Activated CD8-positive, alpha-beta memory T cell treated with anti-CD3 and anti-CD28 coated beads, Interleukin-2, amount 10 ng/mL, durations not matched to agents 7 days and 5 days (primary cell): ENCODE results near the gene OPCML. TPM values are rescaled to one million over a fixed set of nuclear protein-coding genes. Genes with fewer than 3 reads are reported as not detected.

Experiments used
- ATAC-seq: fragments of 150-1000 bp; cut with Tn5 transposase; one replicate; pipeline ENCODE4 v1.10.0; 2021; ENCODE audit warnings: moderate library complexity
- CTCF ChIA-PET: fragments of 350-600 bp; sonication (Branson Sonifier 250); formaldehyde crosslinking; loops from one replicate; lab custom pipeline; 2021; ENCODE audit warnings: antibody characterized with exemption; lab: Charles Lee
- DNase-seq: peaks from one replicate; pipeline ENCODE4 v3.0.0-alpha.2; 2020
- H3K27ac Mint-ChIP-seq: one replicate; pipeline ENCODE4 v1.8.0; 2021; ENCODE audit warnings: mild to moderate bottlenecking, mixed read lengths
- H3K27me3 Mint-ChIP-seq: one replicate; pipeline ENCODE4 v1.8.0; 2021; ENCODE audit warnings: mixed read lengths
- H3K36me3 Mint-ChIP-seq: one replicate; pipeline ENCODE4 v1.8.0; 2021; ENCODE audit warnings: mild to moderate bottlenecking, mixed read lengths
- H3K4me1 Mint-ChIP-seq: one replicate; pipeline ENCODE4 v1.8.0; 2021; ENCODE audit warnings: mixed read lengths
- H3K4me3 Mint-ChIP-seq: one replicate; pipeline ENCODE4 v1.8.0; 2021; ENCODE audit warnings: mild to moderate bottlenecking, moderate library complexity, mixed read lengths
- H3K9me3 Mint-ChIP-seq: one replicate; pipeline ENCODE4 v1.8.0; 2022; ENCODE audit warnings: low read depth, mixed read lengths
- total RNA-seq, 2 experiments: library from RNA; stranded (reverse); gene quantifications; one replicate each; pipeline ENCODE4 v1.2.3, GENCODE V29; 2021

OPCML gene
- total RNA-seq, 2 experiments from 2014 or later = not detected

DNA sequence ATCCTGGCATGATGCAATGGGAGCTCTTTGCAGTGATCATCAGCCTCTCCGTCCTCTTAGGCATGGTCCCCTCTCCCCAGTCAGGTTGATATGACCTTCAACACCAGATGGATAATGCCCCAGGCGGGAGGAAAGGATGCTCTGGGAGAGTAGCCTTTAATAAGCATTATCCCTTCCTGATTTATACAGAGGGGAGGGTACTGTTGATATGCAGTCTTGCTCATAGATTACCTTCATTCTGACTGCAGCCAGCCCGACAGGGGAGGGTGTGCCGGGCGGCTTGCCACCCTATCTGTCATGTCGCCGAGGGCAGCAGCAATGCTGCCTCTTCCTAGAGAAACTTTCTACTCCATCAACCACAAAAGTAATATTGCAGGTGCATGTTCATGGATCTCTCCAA is 497.4 kb downstream of the OPCML start:
- H3K27me3 Mint-ChIP-seq = no peaks in the 10 kb centered on the region
- no peak for DNase-seq
- no peak overlapping the region for H3K27ac Mint-ChIP-seq
- no peaks in the 10 kb centered on the region for H3K36me3 Mint-ChIP-seq
- no peaks in the 10 kb centered on the region for H3K9me3 Mint-ChIP-seq
- H3K4me1 Mint-ChIP-seq = no peaks in the 10 kb centered on the region
- CTCF ChIA-PET = no interaction called here
- no peak for ATAC-seq
- H3K4me3 Mint-ChIP-seq = no peak overlapping the region

DNA sequence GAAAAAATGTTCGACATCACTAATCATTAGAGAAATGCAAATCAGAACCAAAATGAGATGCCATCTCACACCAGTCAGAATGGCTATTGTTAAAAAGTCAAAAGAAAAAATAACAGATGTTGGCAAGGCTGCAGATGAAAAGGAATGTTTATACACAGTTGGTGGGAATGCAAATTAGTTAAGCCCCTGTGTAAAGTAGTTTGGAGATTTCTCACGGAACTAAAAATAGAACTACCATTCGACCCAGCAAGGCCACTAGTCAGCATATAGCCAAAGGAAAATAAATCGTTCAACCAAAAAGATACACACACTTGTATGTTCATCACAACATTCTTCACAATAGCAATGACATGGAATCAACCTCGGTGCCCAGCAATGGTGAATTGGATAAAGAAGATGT is 503.2 kb downstream of the OPCML start:
- Mint-ChIP-seq H3K27ac (no peak overlapping the region), H3K4me1 (no peaks in the 10 kb centered on the region), H3K36me3 (no peaks in the 10 kb centered on the region), H3K9me3 (no peaks in the 10 kb centered on the region), H3K4me3 (no peak overlapping the region), H3K27me3 (no peaks in the 10 kb centered on the region)
- CTCF ChIA-PET = no interaction called here
- no peak for ATAC-seq
- DNase-seq = no peak

DNA sequence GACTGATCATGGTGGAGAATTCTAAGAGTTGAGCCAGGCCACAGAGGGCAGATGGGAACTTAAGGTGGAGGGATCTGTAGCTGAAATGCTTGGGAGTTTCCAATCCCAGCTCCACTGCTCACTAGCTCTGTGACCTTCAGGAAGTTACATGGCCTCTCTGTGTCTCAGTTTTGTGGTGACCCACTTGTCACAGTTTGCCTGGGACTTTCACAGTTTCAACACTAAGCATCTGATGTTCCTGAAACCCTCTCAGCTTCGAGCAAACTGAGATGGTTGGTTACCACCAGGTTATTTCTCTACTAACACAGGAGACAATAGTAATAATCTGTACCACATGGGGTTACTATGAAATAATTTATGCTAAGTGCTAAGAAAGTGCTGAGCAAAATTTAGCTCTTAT is 505.3 kb downstream of the OPCML start:
- Mint-ChIP-seq H3K9me3 (no peaks in the 10 kb centered on the region), H3K4me3 (no peak overlapping the region), H3K36me3 (no peaks in the 10 kb centered on the region), H3K4me1 (no peaks in the 10 kb centered on the region), H3K27ac (no peak overlapping the region), H3K27me3 (no peaks in the 10 kb centered on the region)
- CTCF ChIA-PET = no interaction called here
- DNase-seq = no peak
- ATAC-seq = no peak

DNA sequence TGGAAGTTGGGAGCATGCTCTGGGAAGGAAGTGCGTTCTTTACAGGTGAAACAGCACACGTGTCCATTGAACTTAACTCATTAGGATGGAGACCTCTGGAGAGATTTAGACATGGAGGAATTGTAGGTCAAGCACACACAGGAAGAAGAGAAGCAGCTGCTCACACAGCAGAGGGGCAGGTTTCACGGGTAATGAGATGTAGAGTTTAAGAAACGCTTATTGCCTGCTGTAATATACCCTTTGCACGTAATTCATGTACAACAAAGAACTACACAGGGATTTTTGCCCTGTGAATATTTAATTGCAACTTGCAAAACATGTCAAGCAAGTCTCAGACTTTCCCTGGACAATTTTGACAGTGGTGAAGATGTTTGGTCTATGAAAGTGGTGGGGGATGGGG is 508.0 kb downstream of the OPCML start:
- Mint-ChIP-seq H3K27me3 (no peaks in the 10 kb centered on the region), H3K9me3 (no peaks in the 10 kb centered on the region), H3K4me3 (no peak overlapping the region), H3K4me1 (no peaks in the 10 kb centered on the region), H3K36me3 (no peaks in the 10 kb centered on the region), H3K27ac (no peak overlapping the region)
- CTCF ChIA-PET = no interaction called here
- no peak for DNase-seq
- no peak for ATAC-seq

DNA sequence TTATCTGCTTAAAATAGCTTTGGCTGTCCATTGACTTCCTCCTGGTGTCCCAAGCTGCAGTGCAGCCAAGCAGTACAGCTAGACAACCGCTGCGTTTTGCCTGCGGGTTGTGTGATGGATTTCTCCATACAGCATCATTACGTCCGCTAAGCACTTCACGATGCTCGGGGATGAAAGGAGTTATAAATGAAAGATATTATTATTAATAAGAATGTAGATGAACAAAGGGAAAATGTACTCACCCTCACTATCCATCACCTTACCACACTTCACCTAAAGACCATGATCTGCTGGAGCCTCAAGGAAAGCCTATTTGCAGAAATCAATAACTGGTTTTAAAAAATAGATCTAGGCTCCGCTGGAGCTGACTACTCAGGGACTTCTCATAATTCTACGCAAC is 509.1 kb downstream of the OPCML start:
- H3K9me3 Mint-ChIP-seq = no peaks in the 10 kb centered on the region

DNA sequence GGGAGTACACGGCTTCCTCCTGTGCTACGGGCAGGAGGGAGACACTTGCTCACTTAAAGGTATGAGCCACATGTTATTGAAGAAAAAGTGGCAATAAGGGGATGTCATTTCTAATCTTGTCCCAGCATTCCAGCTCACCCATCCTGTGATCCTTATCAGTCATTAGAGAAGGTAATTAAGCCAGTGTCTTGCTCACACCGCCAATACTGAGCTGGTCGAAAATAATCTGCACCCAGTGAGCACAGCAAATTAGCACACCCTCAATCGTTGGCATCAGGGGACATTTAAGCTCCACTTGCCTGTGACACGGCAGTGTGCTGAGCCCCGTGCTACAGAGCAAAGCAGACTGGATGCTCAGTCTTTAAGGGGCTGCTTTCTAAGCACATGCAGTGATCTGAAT is 510.7 kb downstream of the OPCML start:
- no peak for ATAC-seq
- no peaks in the 10 kb centered on the region for H3K4me1 Mint-ChIP-seq
- H3K27me3 Mint-ChIP-seq = no peaks in the 10 kb centered on the region
- CTCF ChIA-PET = no interaction called here
- DNase-seq = no peak
- H3K9me3 Mint-ChIP-seq = no peaks in the 10 kb centered on the region
- H3K36me3 Mint-ChIP-seq = no peaks in the 10 kb centered on the region
- H3K4me3 Mint-ChIP-seq = no peak overlapping the region
- no peak overlapping the region for H3K27ac Mint-ChIP-seq

More for the DNA sequence above, 509.1 kb downstream of the OPCML start:
- ATAC-seq (no peak), DNase-seq (no peak)
- Mint-ChIP-seq H3K27me3 (no peaks in the 10 kb centered on the region), H3K4me1 (no peaks in the 10 kb centered on the region), H3K36me3 (no peaks in the 10 kb centered on the region), H3K4me3 (no peak overlapping the region), H3K27ac (no peak overlapping the region)
- CTCF ChIA-PET = no interaction called here

DNA sequence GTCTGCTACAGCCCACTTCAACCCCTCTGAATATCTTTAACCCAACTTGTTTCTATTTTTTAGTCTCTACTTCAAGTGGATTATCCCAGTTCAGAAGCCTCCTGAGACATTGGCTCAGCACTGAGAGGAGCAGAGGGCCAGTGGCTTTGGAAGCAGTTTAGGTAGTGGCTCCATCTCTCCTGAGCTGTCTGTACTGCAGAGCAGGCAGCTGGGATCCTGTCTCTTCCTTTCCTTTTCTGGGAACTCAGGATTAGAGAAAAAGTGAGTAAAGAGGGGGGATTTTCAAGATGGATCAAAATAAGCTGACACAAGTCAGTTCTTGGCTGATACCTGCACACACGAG is 512.0 kb downstream of the OPCML start:
- no peaks in the 10 kb centered on the region for H3K9me3 Mint-ChIP-seq
- no peak for ATAC-seq
- CTCF ChIA-PET = no interaction called here

DNA sequence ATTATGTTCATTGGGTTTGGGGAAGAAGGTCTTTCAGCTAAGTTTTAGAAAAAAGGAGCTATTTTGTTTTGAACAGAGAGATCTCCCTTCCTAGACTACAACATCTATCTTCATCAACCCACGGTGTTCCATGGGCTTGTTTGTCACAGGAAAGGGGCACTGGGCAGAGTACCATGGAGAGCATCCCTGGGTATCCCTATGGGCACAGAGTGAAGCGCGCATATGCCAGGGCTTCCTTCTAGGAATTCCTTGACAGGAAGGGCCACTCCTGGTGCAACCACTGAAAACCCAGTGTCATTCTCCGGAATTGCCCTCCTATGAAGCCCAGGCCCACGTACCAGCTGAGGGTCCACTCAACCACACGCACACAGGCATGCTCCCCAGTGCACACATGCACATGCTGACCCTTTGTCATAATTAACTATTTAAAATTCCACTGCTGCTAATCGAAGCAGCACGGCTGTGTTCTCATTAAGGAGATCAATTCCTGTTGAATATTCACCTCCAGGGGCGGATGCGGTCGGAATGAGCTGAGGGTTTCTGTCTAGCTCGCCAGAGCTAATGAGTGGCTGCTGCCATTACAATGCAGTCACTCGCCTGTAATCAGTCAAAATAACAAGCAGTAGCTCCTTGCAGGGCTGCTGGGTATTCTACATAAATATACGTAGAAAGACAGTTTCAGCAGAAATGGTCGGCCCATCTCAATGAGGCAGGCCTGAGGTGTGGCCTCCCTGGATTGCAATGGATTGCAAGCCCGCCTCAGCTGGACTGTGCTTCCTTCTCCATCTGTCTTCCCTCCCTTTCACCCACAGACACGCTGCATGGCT is 512.5 kb downstream of the OPCML start:
- H3K9me3 Mint-ChIP-seq = no peaks in the 10 kb centered on the region
- CTCF ChIA-PET = no interaction called here
- H3K27me3 Mint-ChIP-seq = no peaks in the 10 kb centered on the region
- no peak overlapping the region for H3K4me3 Mint-ChIP-seq
- ATAC-seq (no peak), DNase-seq (no peak)
- H3K4me1 Mint-ChIP-seq = no peaks in the 10 kb centered on the region
- no peak overlapping the region for H3K27ac Mint-ChIP-seq
- no peaks in the 10 kb centered on the region for H3K36me3 Mint-ChIP-seq

More for the DNA sequence above, 512.0 kb downstream of the OPCML start:
- no peak for DNase-seq
- H3K4me1 Mint-ChIP-seq = no peaks in the 10 kb centered on the region
- no peak overlapping the region for H3K27ac Mint-ChIP-seq
- H3K27me3 Mint-ChIP-seq = no peaks in the 10 kb centered on the region
- no peaks in the 10 kb centered on the region for H3K36me3 Mint-ChIP-seq
- no peak overlapping the region for H3K4me3 Mint-ChIP-seq

DNA sequence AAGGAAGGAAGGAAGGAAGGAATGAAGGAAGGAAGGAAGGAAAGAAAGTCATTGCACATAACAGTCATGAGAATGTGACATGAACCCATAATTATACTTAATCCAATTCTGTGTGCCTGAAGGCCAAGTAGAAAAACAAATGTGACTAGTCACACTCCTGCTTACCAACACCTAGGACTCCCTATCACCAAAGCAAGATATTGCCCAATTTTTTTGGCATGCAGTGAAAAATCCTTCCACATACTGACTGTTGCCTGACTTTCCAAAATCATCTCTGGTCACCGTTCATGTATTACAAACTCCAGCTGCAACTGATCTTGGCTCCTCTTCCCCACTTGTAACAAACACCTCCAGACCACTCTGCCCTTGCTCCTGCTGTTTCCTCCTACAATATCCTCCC is 516.8 kb downstream of the OPCML start:
- DNase-seq = no peak
- ATAC-seq = no peak
- Mint-ChIP-seq H3K36me3 (no peaks in the 10 kb centered on the region), H3K4me1 (no peaks in the 10 kb centered on the region), H3K27me3 (no peaks in the 10 kb centered on the region), H3K9me3 (no peaks in the 10 kb centered on the region), H3K27ac (no peak overlapping the region), H3K4me3 (no peak overlapping the region)
- CTCF ChIA-PET = no interaction called here

DNA sequence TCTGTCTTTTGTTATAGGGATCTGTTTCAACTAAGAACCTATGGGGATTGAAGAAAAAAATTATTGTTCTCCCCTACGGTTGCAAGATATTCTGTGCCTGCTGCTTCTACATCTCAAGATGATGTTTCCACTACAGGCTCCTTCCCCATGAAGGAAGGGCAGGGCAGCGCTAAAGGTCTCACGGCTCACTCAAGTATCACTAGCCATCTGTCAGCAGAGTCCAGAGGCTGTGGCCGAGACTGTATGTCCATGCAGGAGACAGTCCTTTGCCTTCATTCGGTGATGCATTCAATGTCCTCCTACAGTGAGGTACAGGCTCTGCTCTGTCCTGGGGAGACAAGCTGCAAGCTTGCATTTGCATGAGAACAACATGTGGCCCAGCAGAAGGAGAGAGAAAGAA is 518.0 kb downstream of the OPCML start:
- Mint-ChIP-seq H3K36me3 (no peaks in the 10 kb centered on the region), H3K4me1 (no peaks in the 10 kb centered on the region), H3K27me3 (no peaks in the 10 kb centered on the region), H3K4me3 (no peak overlapping the region), H3K9me3 (no peaks in the 10 kb centered on the region), H3K27ac (no peak overlapping the region)
- ATAC-seq (no peak), DNase-seq (no peak)
- CTCF ChIA-PET = no interaction called here

DNA sequence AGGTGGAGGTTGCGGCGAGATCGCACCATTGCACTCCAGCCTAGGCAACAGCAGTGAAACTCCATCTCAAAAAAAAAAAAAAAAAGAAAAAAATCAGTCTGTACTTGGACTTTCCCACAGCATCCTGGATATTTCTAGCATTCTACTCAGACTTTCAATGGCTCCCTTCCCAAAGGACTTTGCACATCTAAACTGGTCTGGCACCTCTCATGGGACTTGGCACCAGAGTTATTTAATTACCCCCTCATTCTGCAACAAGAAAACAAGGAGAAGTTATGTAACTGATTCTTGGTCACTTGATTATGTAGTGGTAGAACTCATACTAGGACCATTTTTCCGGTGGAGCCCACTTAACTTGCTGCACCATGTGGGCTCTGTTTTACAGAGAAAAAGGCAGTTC is 519.5 kb downstream of the OPCML start:
- H3K9me3 Mint-ChIP-seq = no peaks in the 10 kb centered on the region
- no peaks in the 10 kb centered on the region for H3K4me1 Mint-ChIP-seq
- H3K4me3 Mint-ChIP-seq = no peak overlapping the region
- CTCF ChIA-PET = no interaction called here
- H3K27ac Mint-ChIP-seq = no peak overlapping the region
- H3K27me3 Mint-ChIP-seq = no peaks in the 10 kb centered on the region
- DNase-seq (no peak), ATAC-seq (no peak)
- no peaks in the 10 kb centered on the region for H3K36me3 Mint-ChIP-seq

DNA sequence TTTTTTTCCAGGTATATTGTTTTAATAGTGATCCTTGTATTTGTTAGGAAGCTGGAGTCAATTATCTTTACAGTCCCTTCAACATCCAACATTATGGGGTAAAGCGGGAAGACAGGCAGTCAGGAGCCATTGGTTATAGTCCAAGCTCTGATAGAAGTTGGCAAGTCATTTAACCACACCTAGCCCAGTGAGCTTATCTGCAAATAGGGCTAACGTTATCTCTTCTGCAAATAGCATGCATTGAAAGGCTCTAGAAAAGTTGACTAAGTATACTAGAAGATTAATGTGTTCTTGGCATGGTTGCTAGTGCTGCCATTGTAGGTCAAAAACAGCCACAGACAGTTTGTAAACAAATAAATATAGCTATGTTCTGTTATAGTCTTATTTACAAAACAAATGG is 520.7 kb downstream of the OPCML start:
- Mint-ChIP-seq H3K27me3 (no peaks in the 10 kb centered on the region), H3K4me3 (no peak overlapping the region), H3K36me3 (no peaks in the 10 kb centered on the region), H3K9me3 (no peaks in the 10 kb centered on the region), H3K27ac (no peak overlapping the region), H3K4me1 (no peaks in the 10 kb centered on the region)
- ATAC-seq = no peak
- CTCF ChIA-PET = no interaction called here
- DNase-seq = no peak

DNA sequence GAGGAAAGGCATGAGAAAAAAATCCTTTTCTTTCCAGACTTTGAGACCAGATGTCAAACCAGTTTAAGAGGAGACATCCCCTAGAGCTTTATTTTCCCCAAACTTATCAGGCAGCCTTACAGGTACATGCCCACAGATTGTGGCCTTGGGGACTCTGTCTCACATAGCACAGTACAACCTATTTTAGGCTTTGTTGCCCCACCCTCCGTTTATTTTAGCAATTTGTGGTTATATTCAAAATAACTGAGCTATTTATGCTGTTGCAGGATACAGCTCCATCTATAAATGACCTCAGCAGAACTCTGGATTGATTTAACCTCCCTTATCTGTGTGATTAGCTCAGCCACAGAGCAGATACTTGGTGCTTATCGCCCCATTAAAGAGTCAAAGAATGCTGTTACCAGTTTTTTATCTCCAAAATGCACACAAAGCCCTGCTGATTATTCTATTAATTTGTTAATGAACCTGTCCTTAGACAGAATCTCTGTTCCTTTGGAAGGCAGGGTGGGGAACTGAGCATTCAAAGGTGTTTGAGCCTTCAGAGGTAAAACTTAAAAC is 525.2 kb downstream of the OPCML start:
- CTCF ChIA-PET = no interaction called here
- ATAC-seq (no peak), DNase-seq (no peak)
- Mint-ChIP-seq H3K27me3 (no peaks in the 10 kb centered on the region), H3K9me3 (no peaks in the 10 kb centered on the region), H3K4me1 (no peaks in the 10 kb centered on the region), H3K4me3 (no peak overlapping the region), H3K27ac (no peak overlapping the region), H3K36me3 (no peaks in the 10 kb centered on the region)

DNA sequence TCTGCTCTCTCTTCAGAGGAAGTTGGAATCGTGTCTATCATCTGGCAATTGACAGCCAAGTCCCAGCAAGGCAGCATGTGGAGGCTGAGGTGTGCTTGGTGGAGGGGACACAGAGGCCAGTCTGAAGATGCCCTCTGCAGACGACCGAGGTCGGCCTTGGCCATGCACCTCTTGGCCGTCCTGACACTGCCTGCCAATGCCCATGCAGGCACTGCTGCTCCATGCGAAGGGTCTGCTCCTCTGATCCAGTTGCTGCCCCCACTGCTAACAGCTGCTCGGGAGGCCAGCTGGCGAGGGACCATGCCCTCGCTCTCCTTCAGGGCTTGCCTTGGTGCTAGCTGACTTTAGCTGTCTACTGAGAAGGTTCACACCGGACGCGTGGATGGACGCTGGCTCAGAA is 527.9 kb downstream of the OPCML start:
- Mint-ChIP-seq H3K36me3 (no peaks in the 10 kb centered on the region), H3K9me3 (no peaks in the 10 kb centered on the region), H3K27me3 (no peaks in the 10 kb centered on the region), H3K4me1 (no peaks in the 10 kb centered on the region), H3K27ac (no peak overlapping the region), H3K4me3 (no peak overlapping the region)
- ATAC-seq (no peak), DNase-seq (no peak)
- CTCF ChIA-PET = no interaction called here
